Measurements from ENCODE around the gene ZNF354C. TPM values are rescaled to one million over a fixed set of nuclear protein-coding genes. Genes with fewer than 3 reads are reported as not detected.
"Not testable (repeated sequence)": the region's sequence is repeated elsewhere in the genome, so short reads cannot be mapped to it uniquely, and the experiment has no call there.

Gene ZNF354C
- total RNA-seq, 1 experiment from 2014 or later: not detected

GRCh38 chr5:179089502-179089901 lies 29.3 kb downstream of the ZNF354C start:
- no peaks in the 10 kb centered on the region for H3K36me3 ChIP-seq

GRCh38 chr5:179101282-179101681 lies 41.1 kb downstream of the ZNF354C start:
- peaks cover 17% of the 10 kb centered on the region for H3K9me3 ChIP-seq (replicated peaks)
- H3K4me1 ChIP-seq (replicated peaks); H3K27me3 ChIP-seq (replicated peaks); DNase-seq (ENCODE audit: low read depth in 1 of 2, low spot score in 2 of 2); H3K4me3 ChIP-seq; H3K27ac ChIP-seq; H3K36me3 ChIP-seq: not testable (repeated sequence)

More at GRCh38 chr5:179089502-179089901, 29.3 kb downstream of the ZNF354C start:
- H3K4me3 ChIP-seq: no peak overlapping the region
- H3K27me3 ChIP-seq (replicated peaks): no peaks in the 10 kb centered on the region
- no peak overlapping the region for H3K27ac ChIP-seq
- no peak for DNase-seq (ENCODE audit: low read depth in 1 of 2, low spot score in 2 of 2)
- H3K9me3 ChIP-seq (replicated peaks): peaks cover 34% of the 10 kb centered on the region
- no peaks in the 10 kb centered on the region for H3K4me1 ChIP-seq (replicated peaks)

- Histone ChIP-seq H3K4me1 (replicated peaks) (no peaks in the 10 kb centered on the region), H3K27ac (no peak overlapping the region), H3K36me3 (no peaks in the 10 kb centered on the region), H3K4me3 (no peak overlapping the region), H3K27me3 (replicated peaks) (no peaks in the 10 kb centered on the region), H3K9me3 (replicated peaks) (peaks cover 39% of the 10 kb centered on the region)
- DNase-seq (ENCODE audit: low read depth in 1 of 2, low spot score in 2 of 2): no peak
Measured at GRCh38 chr5:179110528-179110927, 50.4 kb downstream of the ZNF354C start.

- H3K27ac ChIP-seq: no peak overlapping the region
- no peak overlapping the region for H3K4me3 ChIP-seq
- H3K9me3 ChIP-seq (replicated peaks): peaks cover 43% of the 10 kb centered on the region
- no peaks in the 10 kb centered on the region for H3K4me1 ChIP-seq (replicated peaks)
- H3K36me3 ChIP-seq: no peaks in the 10 kb centered on the region
- no peaks in the 10 kb centered on the region for H3K27me3 ChIP-seq (replicated peaks)
- DNase-seq (ENCODE audit: low read depth in 1 of 2, low spot score in 2 of 2): no peak
Measured at GRCh38 chr5:179111267-179112207, 51.4 kb downstream of the ZNF354C start.

GRCh38 chr5:179112469-179113142 lies 52.4 kb downstream of the ZNF354C start:
- H3K4me3 ChIP-seq: no peak overlapping the region
- no peak overlapping the region for H3K27ac ChIP-seq
- no peak for DNase-seq (ENCODE audit: low read depth in 1 of 2, low spot score in 2 of 2)
- no peaks in the 10 kb centered on the region for H3K36me3 ChIP-seq
- no peaks in the 10 kb centered on the region for H3K4me1 ChIP-seq (replicated peaks)
- H3K27me3 ChIP-seq (replicated peaks): no peaks in the 10 kb centered on the region
- H3K9me3 ChIP-seq (replicated peaks): peaks cover 50% of the 10 kb centered on the region

- no peaks in the 10 kb centered on the region for H3K36me3 ChIP-seq
- DNase-seq (ENCODE audit: low read depth in 1 of 2, low spot score in 2 of 2): no peak
- no peak overlapping the region for H3K27ac ChIP-seq
- peaks cover 52% of the 10 kb centered on the region for H3K9me3 ChIP-seq (replicated peaks)
- H3K27me3 ChIP-seq (replicated peaks): no peaks in the 10 kb centered on the region
- no peak overlapping the region for H3K4me3 ChIP-seq
- no peaks in the 10 kb centered on the region for H3K4me1 ChIP-seq (replicated peaks)
Measured at GRCh38 chr5:179113143-179113530, 53.0 kb downstream of the ZNF354C start.

- H3K27ac ChIP-seq: no peak overlapping the region
- H3K9me3 ChIP-seq (replicated peaks): peaks cover 53% of the 10 kb centered on the region
- no peak for DNase-seq (ENCODE audit: low read depth in 1 of 2, low spot score in 2 of 2)
- H3K4me1 ChIP-seq (replicated peaks): no peaks in the 10 kb centered on the region
- no peaks in the 10 kb centered on the region for H3K36me3 ChIP-seq
- no peak overlapping the region for H3K4me3 ChIP-seq
- H3K27me3 ChIP-seq (replicated peaks): no peaks in the 10 kb centered on the region
Measured at GRCh38 chr5:179113945-179114641, 53.9 kb downstream of the ZNF354C start.

GRCh38 chr5:179114756-179115155 lies 54.6 kb downstream of the ZNF354C start:
- no peak overlapping the region for H3K4me3 ChIP-seq
- no peaks in the 10 kb centered on the region for H3K27me3 ChIP-seq (replicated peaks)
- no peak overlapping the region for H3K27ac ChIP-seq
- H3K4me1 ChIP-seq (replicated peaks): no peaks in the 10 kb centered on the region
- H3K36me3 ChIP-seq: no peaks in the 10 kb centered on the region
- peaks cover 60% of the 10 kb centered on the region for H3K9me3 ChIP-seq (replicated peaks)
- DNase-seq (ENCODE audit: low read depth in 1 of 2, low spot score in 2 of 2): no peak

GRCh38 chr5:179115307-179115706 lies 55.1 kb downstream of the ZNF354C start:
- Histone ChIP-seq H3K4me1 (replicated peaks) (no peaks in the 10 kb centered on the region), H3K4me3 (no peak overlapping the region), H3K27me3 (replicated peaks) (no peaks in the 10 kb centered on the region), H3K27ac (no peak overlapping the region), H3K36me3 (no peaks in the 10 kb centered on the region), H3K9me3 (replicated peaks) (peaks cover 63% of the 10 kb centered on the region)
- DNase-seq (ENCODE audit: low read depth in 1 of 2, low spot score in 2 of 2): no peak

- no peak for DNase-seq (ENCODE audit: low read depth in 1 of 2, low spot score in 2 of 2)
- no peak overlapping the region for H3K4me3 ChIP-seq
- H3K9me3 ChIP-seq (replicated peaks): peaks cover 68% of the 10 kb centered on the region
- no peaks in the 10 kb centered on the region for H3K4me1 ChIP-seq (replicated peaks)
- no peak overlapping the region for H3K27ac ChIP-seq
- no peaks in the 10 kb centered on the region for H3K36me3 ChIP-seq
- no peaks in the 10 kb centered on the region for H3K27me3 ChIP-seq (replicated peaks)
Measured at GRCh38 chr5:179115845-179116524, 55.8 kb downstream of the ZNF354C start.

GRCh38 chr5:179118338-179118737 lies 58.2 kb downstream of the ZNF354C start:
- no peak for DNase-seq (ENCODE audit: low read depth in 1 of 2, low spot score in 2 of 2)
- H3K27me3 ChIP-seq (replicated peaks): no peaks in the 10 kb centered on the region
- no peaks in the 10 kb centered on the region for H3K4me1 ChIP-seq (replicated peaks)
- H3K9me3 ChIP-seq (replicated peaks): peaks cover 76% of the 10 kb centered on the region
- H3K27ac ChIP-seq: no peak overlapping the region
- H3K4me3 ChIP-seq: no peak overlapping the region
- H3K36me3 ChIP-seq: no peaks in the 10 kb centered on the region

GRCh38 chr5:179118756-179119414 lies 58.7 kb downstream of the ZNF354C start:
- Histone ChIP-seq H3K27ac (no peak overlapping the region), H3K27me3 (replicated peaks) (no peaks in the 10 kb centered on the region), H3K36me3 (no peaks in the 10 kb centered on the region), H3K4me1 (replicated peaks) (no peaks in the 10 kb centered on the region), H3K4me3 (no peak overlapping the region), H3K9me3 (replicated peaks) (peaks cover 78% of the 10 kb centered on the region)
- no peak for DNase-seq (ENCODE audit: low read depth in 1 of 2, low spot score in 2 of 2)

Measured in SJSA1 (cell line).